NCI-H82 (cell line): ENCODE data around the gene DPM1.

Experiments used
- DNase-seq: peaks from one replicate; lab custom pipeline; 2025; lab: John Stamatoyannopoulos, UW

DPM1 gene

DNA sequence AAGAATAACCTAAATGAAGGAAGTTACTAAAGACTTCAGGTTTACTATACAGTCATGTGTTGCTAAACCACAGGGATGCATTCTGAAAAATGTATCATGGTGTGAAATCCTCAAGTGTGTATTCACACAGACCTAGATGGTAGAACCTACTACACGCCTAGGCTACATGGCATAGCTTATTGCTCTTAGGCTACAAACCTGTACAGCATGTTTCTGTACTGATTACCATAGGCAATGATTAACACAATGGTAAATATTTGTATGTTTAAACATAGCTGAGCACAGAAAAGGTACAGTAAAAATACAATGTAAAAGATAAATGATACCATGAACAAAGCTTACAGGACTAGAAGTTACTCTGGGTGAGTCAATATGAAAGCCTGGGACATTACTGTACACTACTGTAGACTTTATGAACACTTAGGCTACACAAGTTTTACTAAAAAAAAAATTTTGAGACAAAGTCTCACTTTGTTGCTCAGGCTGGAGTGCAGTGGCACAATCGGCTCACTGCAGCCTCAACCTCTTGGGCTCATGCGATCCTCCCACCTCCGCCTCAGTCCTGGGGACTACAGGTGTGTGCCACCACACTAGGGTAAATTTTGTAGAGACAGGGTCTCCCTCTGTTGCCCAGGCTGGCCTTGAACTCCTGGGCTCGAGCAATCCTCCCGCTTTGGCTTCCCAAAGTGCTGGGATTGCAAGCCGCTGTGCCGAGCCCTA lies 63.1 kb downstream of the DPM1 start:
- no peak for DNase-seq

DNA sequence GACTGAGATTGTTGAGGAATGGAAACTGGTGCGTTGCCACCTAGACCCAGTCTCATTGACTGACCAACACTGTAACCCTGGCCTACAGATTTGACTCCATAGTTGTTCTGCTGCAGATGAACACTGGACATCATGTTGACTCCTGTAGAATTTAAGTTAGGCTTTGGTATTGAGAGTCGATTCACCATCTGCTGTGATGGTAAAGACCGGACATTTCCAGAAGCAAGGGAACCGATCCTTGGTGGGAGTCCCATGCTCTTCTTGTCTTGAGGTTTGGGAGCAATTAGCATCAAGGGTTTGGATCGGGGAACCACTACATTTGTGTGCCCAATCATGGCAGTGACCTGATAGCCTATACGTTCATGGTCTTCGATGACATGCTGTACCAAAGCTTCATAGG lies 64.7 kb downstream of the DPM1 start:
- DNase-seq = no peak

DNA sequence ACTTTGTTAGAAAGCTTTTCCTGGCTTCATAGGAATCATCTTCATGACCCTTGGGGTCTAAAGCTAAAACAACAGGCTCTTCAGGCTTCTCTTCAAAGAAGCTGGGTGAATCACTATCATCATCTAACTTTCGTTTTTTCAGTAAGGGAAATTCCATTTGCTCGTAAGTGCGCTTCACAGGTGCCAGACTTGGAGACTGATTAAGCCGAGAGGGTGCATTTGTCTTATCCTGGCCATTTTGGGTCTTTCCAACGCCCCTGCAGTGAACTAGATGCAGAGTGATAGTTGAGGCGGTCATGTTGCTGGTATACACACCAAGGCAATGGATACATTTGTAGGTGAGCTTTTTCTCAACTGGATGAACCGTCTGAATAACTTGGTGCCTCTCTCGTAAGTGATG lies 65.9 kb downstream of the DPM1 start:
- DNase-seq = no peak

DNA sequence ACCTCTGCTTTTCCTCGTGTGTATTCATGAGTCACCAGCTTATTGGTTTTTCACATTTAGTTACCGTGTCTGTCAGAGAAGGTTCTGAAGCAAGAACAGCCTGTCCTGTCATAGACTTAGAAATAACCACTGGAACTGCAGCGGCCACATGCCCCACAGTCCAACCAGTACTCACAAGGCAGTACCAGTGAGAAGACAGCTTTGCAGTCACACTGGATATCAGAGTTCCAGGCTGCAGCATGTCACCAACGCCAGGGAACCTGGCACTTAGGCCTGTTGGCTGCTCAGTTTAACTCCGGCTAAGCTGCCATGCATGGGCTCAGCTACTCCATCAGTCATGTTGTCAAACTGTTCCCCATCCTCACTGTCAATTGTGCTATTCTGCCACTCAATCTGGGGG lies 67.2 kb downstream of the DPM1 start:
- DNase-seq = no peak

DNA sequence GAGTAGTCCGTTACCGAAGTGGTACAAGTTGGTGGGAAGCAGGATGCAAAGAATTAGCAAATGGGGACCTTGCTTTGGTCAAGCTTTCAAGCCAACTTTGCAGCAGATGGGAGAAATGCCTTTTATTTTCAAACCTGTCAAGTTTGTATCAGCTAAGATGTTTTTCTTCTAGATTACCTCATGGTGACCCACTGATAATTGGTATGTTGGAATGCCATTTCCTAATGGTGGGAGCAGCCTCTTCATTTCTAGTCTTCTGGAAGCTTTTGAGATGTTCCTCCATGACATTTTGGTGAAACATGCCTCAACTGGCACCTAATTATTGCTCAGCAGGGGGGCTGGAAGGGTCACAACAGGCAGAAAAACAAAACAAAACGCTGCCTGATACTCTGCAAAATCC lies 70.8 kb downstream of the DPM1 start:
- DNase-seq = no peak

DNA sequence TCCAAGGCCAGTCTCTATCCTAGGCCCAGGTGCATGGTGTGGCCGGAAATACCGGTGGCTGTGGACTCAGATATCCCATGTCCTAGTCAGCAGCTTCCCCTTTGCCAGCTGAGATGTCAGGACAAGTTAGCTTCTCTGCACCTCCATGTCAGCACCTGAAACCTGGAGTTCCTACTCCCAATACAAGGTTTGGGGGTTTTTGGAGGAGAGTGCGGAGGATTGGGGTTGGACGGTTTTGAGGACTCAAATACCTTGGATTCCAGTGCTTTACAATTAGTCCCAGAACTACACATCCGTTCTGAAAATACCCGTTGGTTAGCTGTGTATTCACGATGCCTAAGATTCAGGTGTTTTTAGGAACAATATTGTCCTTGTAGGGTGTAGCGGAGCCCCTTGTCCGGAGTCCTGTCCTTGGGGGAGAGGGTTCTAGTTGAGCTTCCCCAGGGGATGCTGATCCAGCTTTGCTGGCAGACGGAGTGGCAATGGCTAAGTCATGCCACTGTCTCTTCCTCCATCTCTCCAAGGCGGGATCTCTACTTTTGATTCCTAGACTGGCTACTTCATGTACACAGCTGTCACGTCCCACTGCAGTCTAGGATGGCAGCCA lies 72.0 kb downstream of the DPM1 start:
- DNase-seq = peak; percentile 42

DNA sequence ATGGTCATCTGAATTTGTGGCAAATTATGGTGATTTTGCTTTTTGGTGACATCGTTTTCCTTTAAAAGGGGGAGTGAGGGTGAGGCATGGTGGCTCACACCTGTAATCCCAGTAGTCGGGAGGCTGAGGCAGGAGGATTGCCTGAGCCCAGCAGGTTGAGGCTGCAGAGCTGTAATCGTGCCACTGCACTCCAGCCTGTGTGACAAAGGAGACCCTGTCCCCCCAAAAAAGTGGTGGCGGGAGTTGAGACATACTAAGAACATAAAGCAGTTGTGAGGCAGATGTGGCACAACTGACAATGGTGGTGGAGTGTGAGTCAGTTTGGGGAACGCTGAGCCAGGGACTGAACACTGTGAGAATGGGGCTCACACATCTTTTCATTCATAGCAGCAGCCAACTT lies 72.6 kb downstream of the DPM1 start:
- DNase-seq = peak; percentile 42

DNA sequence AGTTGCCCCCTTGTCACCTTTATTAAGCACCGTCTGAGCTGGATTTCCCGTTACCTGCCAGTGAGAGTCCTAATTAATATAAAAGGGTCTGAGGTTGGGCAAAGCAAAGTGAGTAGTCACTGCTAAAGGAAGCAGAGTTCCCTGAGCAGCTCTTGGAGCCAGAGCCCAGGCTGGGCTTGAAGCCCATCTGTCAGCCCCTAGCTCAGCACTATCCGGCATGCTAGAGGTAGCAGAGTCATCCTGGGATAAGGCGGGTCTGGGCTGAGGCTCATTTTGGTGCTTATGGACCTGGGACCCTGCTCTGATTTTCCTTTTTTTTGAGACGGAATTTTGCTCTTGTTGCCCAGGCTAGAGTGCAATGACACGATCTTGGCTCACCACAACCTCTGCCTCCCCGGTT lies 73.3 kb downstream of the DPM1 start:
- peak; percentile 42 for DNase-seq
